HL-60 (cell line): ENCODE measurements around the gene RIC8B.

Source experiments
- DNase-seq, 2 experiments: peaks; one replicate each; pipeline ENCODE4 v3.0.0-alpha.2; 2010 to 2020; ENCODE audit warnings: low read depth in 1 of 2, low spot score in 1 of 2
- H3K27ac ChIP-seq: fragments of 250-450 bp; sonication (Bioruptor Pico); replicated peaks from 2 replicates; pipeline ENCODE4 v1.5.1; 2020; ENCODE audit warnings: mild to moderate bottlenecking, moderate library complexity
- H3K27me3 ChIP-seq: fragments of 250-450 bp; sonication (Bioruptor Pico); 2 replicates; pipeline ENCODE4 v1.5.1; 2021; ENCODE audit warnings: mild to moderate bottlenecking, moderate library complexity; ENCODE audit not compliant: insufficient read depth, poor library complexity, severe bottlenecking
- H3K4me3 ChIP-seq: replicated peaks from 2 replicates; pipeline ENCODE4 v1.5.1; 2011; ENCODE audit warnings: mild to moderate bottlenecking, control low read depth, low read length; ENCODE audit not compliant: insufficient read depth
- CTCF ChIP-seq: IDR thresholded peaks from one replicate; pipeline ENCODE4 v1.5.1; 2011; ENCODE audit warnings: low read length, control low read depth, inconsistent platforms; ENCODE audit not compliant: insufficient read depth
- GABPA ChIP-seq: IDR thresholded peaks from 2 replicates; pipeline ENCODE4 v1.6.1; 2012; ENCODE audit warnings: low read depth
- POLR2AphosphoS5 ChIP-seq: IDR thresholded peaks from 2 replicates; pipeline ENCODE4 v1.6.1; 2012; ENCODE audit warnings: low read depth
- SPI1 ChIP-seq: IDR thresholded peaks from 2 replicates; pipeline ENCODE4 v1.6.1; 2012; ENCODE audit warnings: low read depth, mild to moderate bottlenecking, borderline replicate concordance
- TF ChIP-seq, protein P1 (sequence below): IDR thresholded peaks from 2 replicates; pipeline ENCODE4 v1.6.1; 2012; ENCODE audit warnings: low read depth; ENCODE audit not compliant: insufficient replicate concordance

The RIC8B gene

GRCh38 chr12:106771425-106771824 lies 3.1 kb upstream of the RIC8B start:
- DNase-seq: no peak
- no peak overlapping the region for H3K4me3 ChIP-seq
- H3K27me3 ChIP-seq: no peaks in the 10 kb centered on the region
- TF ChIP-seq CTCF (no peak), GABPA (no peak), SPI1 (no peak), POLR2AphosphoS5 (no peak)
- TF ChIP-seq, protein P1, sequence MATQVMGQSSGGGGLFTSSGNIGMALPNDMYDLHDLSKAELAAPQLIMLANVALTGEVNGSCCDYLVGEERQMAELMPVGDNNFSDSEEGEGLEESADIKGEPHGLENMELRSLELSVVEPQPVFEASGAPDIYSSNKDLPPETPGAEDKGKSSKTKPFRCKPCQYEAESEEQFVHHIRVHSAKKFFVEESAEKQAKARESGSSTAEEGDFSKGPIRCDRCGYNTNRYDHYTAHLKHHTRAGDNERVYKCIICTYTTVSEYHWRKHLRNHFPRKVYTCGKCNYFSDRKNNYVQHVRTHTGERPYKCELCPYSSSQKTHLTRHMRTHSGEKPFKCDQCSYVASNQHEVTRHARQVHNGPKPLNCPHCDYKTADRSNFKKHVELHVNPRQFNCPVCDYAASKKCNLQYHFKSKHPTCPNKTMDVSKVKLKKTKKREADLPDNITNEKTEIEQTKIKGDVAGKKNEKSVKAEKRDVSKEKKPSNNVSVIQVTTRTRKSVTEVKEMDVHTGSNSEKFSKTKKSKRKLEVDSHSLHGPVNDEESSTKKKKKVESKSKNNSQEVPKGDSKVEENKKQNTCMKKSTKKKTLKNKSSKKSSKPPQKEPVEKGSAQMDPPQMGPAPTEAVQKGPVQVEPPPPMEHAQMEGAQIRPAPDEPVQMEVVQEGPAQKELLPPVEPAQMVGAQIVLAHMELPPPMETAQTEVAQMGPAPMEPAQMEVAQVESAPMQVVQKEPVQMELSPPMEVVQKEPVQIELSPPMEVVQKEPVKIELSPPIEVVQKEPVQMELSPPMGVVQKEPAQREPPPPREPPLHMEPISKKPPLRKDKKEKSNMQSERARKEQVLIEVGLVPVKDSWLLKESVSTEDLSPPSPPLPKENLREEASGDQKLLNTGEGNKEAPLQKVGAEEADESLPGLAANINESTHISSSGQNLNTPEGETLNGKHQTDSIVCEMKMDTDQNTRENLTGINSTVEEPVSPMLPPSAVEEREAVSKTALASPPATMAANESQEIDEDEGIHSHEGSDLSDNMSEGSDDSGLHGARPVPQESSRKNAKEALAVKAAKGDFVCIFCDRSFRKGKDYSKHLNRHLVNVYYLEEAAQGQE: no peak
- H3K27ac ChIP-seq: no peak overlapping the region

- H3K4me3 ChIP-seq: peak overlapping the region; percentile 96
- H3K27me3 ChIP-seq: no peaks in the 10 kb centered on the region
- TF ChIP-seq CTCF (no peak), GABPA (no peak), SPI1 (no peak), POLR2AphosphoS5 (no peak)
- TF ChIP-seq, protein P1: no peak
- DNase-seq: no peak
- peak overlapping the region; percentile 87 for H3K27ac ChIP-seq
Measured at GRCh38 chr12:106773286-106774004, 1.0 kb upstream of the RIC8B start.

DNA sequence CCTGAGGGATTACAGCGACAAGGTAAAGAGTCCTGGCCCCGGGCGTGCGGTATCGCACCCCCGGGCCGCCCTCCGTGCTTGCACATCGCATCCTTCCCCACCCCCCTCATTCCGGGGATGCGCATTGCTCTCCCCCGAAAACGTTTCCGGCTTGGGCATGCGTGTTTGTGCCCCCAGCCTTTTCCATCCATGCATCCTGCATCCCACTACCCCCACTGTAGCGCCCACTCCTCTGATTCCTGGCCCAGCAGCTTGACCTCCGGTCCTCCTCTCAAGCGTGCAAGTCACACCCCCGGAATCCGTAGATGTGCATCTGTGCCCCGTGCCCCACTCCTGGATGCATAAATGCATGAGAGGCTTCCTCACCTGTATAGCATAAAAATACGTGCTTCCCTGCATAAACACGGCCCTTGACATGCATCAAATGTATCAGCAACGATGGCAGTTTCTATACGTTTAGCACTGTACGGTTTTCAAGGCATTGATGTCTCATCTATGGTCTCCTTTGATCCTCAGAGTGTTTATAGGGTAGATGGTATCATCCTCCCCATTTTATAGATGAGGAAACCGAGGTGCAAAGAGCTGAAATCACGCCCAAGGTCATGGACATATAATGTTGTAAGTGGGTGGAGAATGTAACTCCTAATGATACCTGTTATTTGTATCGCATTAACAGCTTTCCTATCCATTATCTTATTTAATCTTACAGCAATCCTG lies 484 bp downstream of the RIC8B start:
- TF ChIP-seq SPI1: no peak
- no peak for TF ChIP-seq POLR2AphosphoS5
- TF ChIP-seq GABPA: no peak
- no peak for TF ChIP-seq CTCF
- TF ChIP-seq, protein P1: no peak
- H3K27me3 ChIP-seq: no peaks in the 10 kb centered on the region
- H3K27ac ChIP-seq: peak overlapping the region; percentile 87
- DNase-seq: peak in 1 of 2 experiments; percentile 3
- H3K4me3 ChIP-seq: peak overlapping the region; percentile 96
